ENCODE data around the gene ELOVL1. TPM values are rescaled to one million over a fixed set of nuclear protein-coding genes. Genes with fewer than 3 reads are reported as not detected.

ELOVL1 gene
- polyA plus RNA-seq, 1 donor (not counting 4 experiments of a cell fraction or from before 2014, with no cell fraction given), result 283 TPM

DNA sequence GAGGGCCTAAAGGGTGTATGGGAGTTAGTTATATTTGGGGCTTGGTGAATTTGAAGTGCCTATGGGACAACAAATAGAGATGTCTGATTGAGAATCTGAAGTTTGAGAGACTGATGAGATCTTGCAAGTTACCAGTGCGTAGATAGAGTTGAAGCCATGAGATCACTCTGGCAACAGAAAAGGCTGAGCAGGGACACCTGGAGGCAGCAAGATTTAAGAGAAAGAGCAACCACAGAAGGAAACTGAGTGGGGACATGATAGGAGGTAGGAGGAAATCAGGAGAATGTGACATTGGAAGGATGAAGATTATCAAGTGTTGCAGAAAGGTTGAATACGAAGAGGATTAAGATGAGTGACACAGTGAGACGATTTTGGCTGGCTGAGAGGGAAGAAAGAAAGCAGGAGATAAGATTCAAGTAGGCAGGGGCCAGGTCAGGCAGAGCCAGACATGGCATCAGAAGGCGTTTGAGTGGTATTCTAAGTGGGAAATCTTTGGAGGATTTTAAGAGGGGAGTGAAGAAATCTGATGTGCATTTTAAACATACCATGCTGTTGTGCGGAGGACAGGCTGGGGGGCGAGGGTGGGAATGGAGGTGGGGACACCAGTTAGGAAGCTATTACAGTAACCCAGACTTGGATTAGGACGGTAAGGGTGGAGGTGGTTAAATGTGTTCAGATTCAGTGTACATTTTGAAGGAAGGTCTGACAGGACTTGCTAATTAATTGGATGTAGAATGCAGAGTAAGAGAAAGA, 33.2 kb downstream of the ELOVL1 start:
- H3K9me1 ChIP-seq (ENCODE audit: control insufficient read depth, extremely low read depth, insufficient read depth, low read length), result no peaks in the 10 kb centered on the region
- H3K4me2 ChIP-seq (ENCODE audit: control insufficient read depth, extremely low read depth, insufficient read depth, low read depth, low read length), result no peak overlapping the region
- TF ChIP-seq, protein P1, sequence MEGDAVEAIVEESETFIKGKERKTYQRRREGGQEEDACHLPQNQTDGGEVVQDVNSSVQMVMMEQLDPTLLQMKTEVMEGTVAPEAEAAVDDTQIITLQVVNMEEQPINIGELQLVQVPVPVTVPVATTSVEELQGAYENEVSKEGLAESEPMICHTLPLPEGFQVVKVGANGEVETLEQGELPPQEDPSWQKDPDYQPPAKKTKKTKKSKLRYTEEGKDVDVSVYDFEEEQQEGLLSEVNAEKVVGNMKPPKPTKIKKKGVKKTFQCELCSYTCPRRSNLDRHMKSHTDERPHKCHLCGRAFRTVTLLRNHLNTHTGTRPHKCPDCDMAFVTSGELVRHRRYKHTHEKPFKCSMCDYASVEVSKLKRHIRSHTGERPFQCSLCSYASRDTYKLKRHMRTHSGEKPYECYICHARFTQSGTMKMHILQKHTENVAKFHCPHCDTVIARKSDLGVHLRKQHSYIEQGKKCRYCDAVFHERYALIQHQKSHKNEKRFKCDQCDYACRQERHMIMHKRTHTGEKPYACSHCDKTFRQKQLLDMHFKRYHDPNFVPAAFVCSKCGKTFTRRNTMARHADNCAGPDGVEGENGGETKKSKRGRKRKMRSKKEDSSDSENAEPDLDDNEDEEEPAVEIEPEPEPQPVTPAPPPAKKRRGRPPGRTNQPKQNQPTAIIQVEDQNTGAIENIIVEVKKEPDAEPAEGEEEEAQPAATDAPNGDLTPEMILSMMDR (optimal IDR thresholded peaks at IDR 0.05 in 1 of 3, IDR thresholded peaks at IDR 0.05 in 1 of 3, conservative IDR thresholded peaks at IDR 0.05 in 1 of 3; ENCODE audit: extremely low read depth in 1 of 3, insufficient read depth in 2 of 3, low read length in 3 of 3), result no peak
- no peak for TF ChIP-seq EZH2 (IDR thresholded peaks at IDR 0.05; ENCODE audit: low read length)
- no peak overlapping the region for H3K9ac ChIP-seq (ENCODE audit: control insufficient read depth, extremely low read depth, insufficient read depth, low read length)
- H3K4me1 ChIP-seq (ENCODE audit: control insufficient read depth, extremely low read depth, insufficient read depth, low read length), result peaks cover 9% of the 10 kb centered on the region
- no peaks in the 10 kb centered on the region for H4K20me1 ChIP-seq (ENCODE audit: control insufficient read depth, extremely low read depth, insufficient read depth, low read length)
- no peak overlapping the region for H2AFZ ChIP-seq (ENCODE audit: control insufficient read depth, low read length)
- dilution Hi-C loops (cut with MboI; ENCODE audit: extremely low pct_ligation_motif_present, low sequenced_read_pairs), result no loop called here
- FAIRE-seq (no peak), DNase-seq (ENCODE audit: low read depth, low spot score) (no peak)
- H3K27ac ChIP-seq (ENCODE audit: control insufficient read depth, insufficient read depth, low read length), result no peak overlapping the region
- H3K27me3 ChIP-seq (ENCODE audit: control insufficient read depth, extremely low read depth, insufficient read depth, low read length), result peaks cover 6% of the 10 kb centered on the region
- no peaks in the 10 kb centered on the region for H3K9me3 ChIP-seq (ENCODE audit: control insufficient read depth, low read depth, low read length)
- no peak overlapping the region for H3K4me3 ChIP-seq (ENCODE audit: control insufficient read depth in 2 of 3, extremely low read depth in 1 of 3, insufficient read depth in 2 of 3, low read depth in 1 of 3, low read length in 3 of 3)
- no peaks in the 10 kb centered on the region for H3K79me2 ChIP-seq (ENCODE audit: control insufficient read depth, insufficient read depth, low read length)
- H3K36me3 ChIP-seq (ENCODE audit: control insufficient read depth in 2 of 2, extremely low read depth in 1 of 2, insufficient read depth in 2 of 2, low read length in 2 of 2), result no peaks in the 10 kb centered on the region

- Histone ChIP-seq H3K79me2 (ENCODE audit: control insufficient read depth, insufficient read depth, low read length) (no peaks in the 10 kb centered on the region), H3K36me3 (ENCODE audit: control insufficient read depth in 2 of 2, extremely low read depth in 1 of 2, insufficient read depth in 2 of 2, low read length in 2 of 2) (no peaks in the 10 kb centered on the region), H2AFZ (ENCODE audit: control insufficient read depth, low read length) (no peak overlapping the region), H3K4me3 (ENCODE audit: control insufficient read depth in 2 of 3, extremely low read depth in 1 of 3, insufficient read depth in 2 of 3, low read depth in 1 of 3, low read length in 3 of 3) (no peak overlapping the region), H3K9me1 (ENCODE audit: control insufficient read depth, extremely low read depth, insufficient read depth, low read length) (no peaks in the 10 kb centered on the region), H3K27me3 (ENCODE audit: control insufficient read depth, extremely low read depth, insufficient read depth, low read length) (no peaks in the 10 kb centered on the region), H3K4me1 (ENCODE audit: control insufficient read depth, extremely low read depth, insufficient read depth, low read length) (peaks cover 9% of the 10 kb centered on the region), H3K4me2 (ENCODE audit: control insufficient read depth, extremely low read depth, insufficient read depth, low read depth, low read length) (no peak overlapping the region), H4K20me1 (ENCODE audit: control insufficient read depth, extremely low read depth, insufficient read depth, low read length) (no peaks in the 10 kb centered on the region), H3K9me3 (ENCODE audit: control insufficient read depth, low read depth, low read length) (no peaks in the 10 kb centered on the region), H3K9ac (ENCODE audit: control insufficient read depth, extremely low read depth, insufficient read depth, low read length) (no peak overlapping the region), H3K27ac (ENCODE audit: control insufficient read depth, insufficient read depth, low read length) (no peak overlapping the region)
- dilution Hi-C loops (cut with MboI; ENCODE audit: extremely low pct_ligation_motif_present, low sequenced_read_pairs), result no loop called here
- TF ChIP-seq EZH2 (IDR thresholded peaks at IDR 0.05; ENCODE audit: low read length), result no peak
- TF ChIP-seq, protein P1 (optimal IDR thresholded peaks at IDR 0.05 in 1 of 3, IDR thresholded peaks at IDR 0.05 in 1 of 3, conservative IDR thresholded peaks at IDR 0.05 in 1 of 3; ENCODE audit: extremely low read depth in 1 of 3, insufficient read depth in 2 of 3, low read length in 3 of 3), result no peak
- FAIRE-seq (no peak), DNase-seq (ENCODE audit: low read depth, low spot score) (no peak)
These were observed 36.1 kb downstream of the ELOVL1 start for GRCh38 chr1:43331688-43332087.

Data from keratinocyte (primary cell).